GM12872 (cell line): ENCODE measurements around the gene HOTAIR.

Experiments
- CTCF ChIP-seq: IDR thresholded peaks from 3 replicates; pipeline ENCODE4 v1.5.1; 2011; ENCODE audit warnings: low read depth, mild to moderate bottlenecking, low read length, moderate library complexity; ENCODE audit not compliant: insufficient read depth

Gene HOTAIR

GRCh38 chr12:53989227-53990113 is 14.7 kb upstream of the HOTAIR start:
- peak; percentile 71 for TF ChIP-seq CTCF

GRCh38 chr12:53988541-53989226 is 13.9 kb upstream of the HOTAIR start:
- TF ChIP-seq CTCF = no peak

GRCh38 chr12:53987787-53988230 is 13.1 kb upstream of the HOTAIR start:
- no peak for TF ChIP-seq CTCF

GRCh38 chr12:53986686-53987483 is 12.1 kb upstream of the HOTAIR start:
- no peak for TF ChIP-seq CTCF

- TF ChIP-seq CTCF = no peak
Measured at GRCh38 chr12:53985994-53986685, 11.4 kb upstream of the HOTAIR start.

GRCh38 chr12:53985692-53985993 is 10.9 kb upstream of the HOTAIR start:
- no peak for TF ChIP-seq CTCF
